DND-41 (cell line): ENCODE measurements around the gene USP10.

Source experiments
- ATAC-seq: fragments of 200-7000 bp; cut with Tn5 transposase; 3 replicates; pipeline ENCODE4 v1.9.1; 2021; ENCODE audit warnings: low read depth; ENCODE audit not compliant: insufficient read depth
- DNase-seq: peaks from one replicate; pipeline ENCODE4 v3.0.0-alpha.2; 2020
- H2AFZ ChIP-seq: 2 replicates; pipeline ENCODE4 v1.6.0; 2012; ENCODE audit warnings: low read depth, low read length
- H3K27ac ChIP-seq: 2 replicates; pipeline ENCODE4 v1.5.1; 2012; ENCODE audit warnings: low read length, inconsistent platforms
- H3K27me3 ChIP-seq: fragments of 200-600 bp; sonication (generic); 2 replicates; pipeline ENCODE4 v1.6.0; 2012; ENCODE audit warnings: low read length, mild to moderate bottlenecking, inconsistent platforms; ENCODE audit not compliant: insufficient read depth, poor library complexity
- H3K36me3 ChIP-seq: 2 replicates; pipeline ENCODE4 v1.5.1; 2012; ENCODE audit warnings: low read length, inconsistent platforms; ENCODE audit not compliant: insufficient read depth
- H3K4me1 ChIP-seq: 2 replicates; pipeline ENCODE4 v1.5.1; 2012; ENCODE audit warnings: mild to moderate bottlenecking, low read length; ENCODE audit not compliant: insufficient read depth
- H3K4me2 ChIP-seq: 2 replicates; pipeline ENCODE4 v1.6.0; 2012; ENCODE audit warnings: mild to moderate bottlenecking, moderate library complexity, low read length, inconsistent platforms; ENCODE audit not compliant: insufficient read depth
- H3K4me3 ChIP-seq, 2 experiments: fragments of 200-600 bp in 1 of 2; shearing (Covaris generic) in 1 of 2; 2 replicates each; pipeline ENCODE4 v1.5.1; 2012 to 2016; ENCODE audit warnings: inconsistent platforms in 2 of 2, low read length in 2 of 2, mild to moderate bottlenecking in 2 of 2, low read depth in 1 of 2, moderate library complexity in 1 of 2
- H3K79me2 ChIP-seq: 2 replicates; pipeline ENCODE4 v1.6.0; 2012; ENCODE audit warnings: low read length, inconsistent platforms; ENCODE audit not compliant: insufficient read depth
- H3K9ac ChIP-seq: 2 replicates; pipeline ENCODE4 v1.6.0; 2012; ENCODE audit warnings: low read depth, mild to moderate bottlenecking, inconsistent platforms, low read length, moderate library complexity
- H3K9me3 ChIP-seq: 2 replicates; pipeline ENCODE4 v1.5.1; 2012; ENCODE audit warnings: low read length, moderate library complexity, mild to moderate bottlenecking, inconsistent platforms; ENCODE audit not compliant: insufficient read depth, severe bottlenecking
- H4K20me1 ChIP-seq: 2 replicates; pipeline ENCODE4 v1.6.0; 2012; ENCODE audit warnings: low read length; ENCODE audit not compliant: insufficient read depth
- EZH2 ChIP-seq: IDR thresholded peaks from 3 replicates; pipeline ENCODE4 v1.6.1; 2012; ENCODE audit warnings: borderline replicate concordance, low read depth, mild to moderate bottlenecking, moderate library complexity, low read length, inconsistent platforms; ENCODE audit not compliant: severe bottlenecking
- TF ChIP-seq, protein P1 (sequence below): IDR thresholded peaks from 2 replicates; pipeline ENCODE4 v1.5.1; 2012; ENCODE audit warnings: borderline replicate concordance, low read length, moderate library complexity, mild to moderate bottlenecking; ENCODE audit not compliant: poor library complexity, severe bottlenecking; ENCODE audit errors: extremely low read depth

Gene USP10

DNA sequence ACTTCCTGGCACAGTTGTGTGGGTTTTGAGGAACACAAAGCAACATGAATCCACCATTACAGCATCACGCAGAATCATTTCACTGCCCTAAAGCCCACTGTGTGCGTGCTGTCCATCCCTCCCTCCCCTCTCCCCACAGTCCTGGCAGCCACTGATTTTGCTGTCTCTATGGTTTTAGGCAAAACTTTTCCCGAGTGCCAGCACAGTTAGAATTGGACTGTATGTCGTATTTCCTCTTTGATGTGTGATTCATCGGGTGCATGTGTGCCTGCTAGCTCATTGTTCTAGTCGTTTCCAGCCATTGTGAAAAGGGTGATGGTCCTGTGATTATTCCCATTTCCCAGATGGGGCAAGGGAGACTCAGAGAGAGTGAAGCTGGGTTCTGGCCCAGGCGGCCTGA, 38.8 kb upstream of the USP10 start:
- H3K4me1 ChIP-seq = 0 out of 2 replicates have a peak, but pooled peaks cover 2% of the 10 kb centered on the region
- ATAC-seq (no peak), DNase-seq (no peak)
- H3K27ac ChIP-seq = no peak overlapping the region
- TF ChIP-seq EZH2 = no peak
- TF ChIP-seq, protein P1, sequence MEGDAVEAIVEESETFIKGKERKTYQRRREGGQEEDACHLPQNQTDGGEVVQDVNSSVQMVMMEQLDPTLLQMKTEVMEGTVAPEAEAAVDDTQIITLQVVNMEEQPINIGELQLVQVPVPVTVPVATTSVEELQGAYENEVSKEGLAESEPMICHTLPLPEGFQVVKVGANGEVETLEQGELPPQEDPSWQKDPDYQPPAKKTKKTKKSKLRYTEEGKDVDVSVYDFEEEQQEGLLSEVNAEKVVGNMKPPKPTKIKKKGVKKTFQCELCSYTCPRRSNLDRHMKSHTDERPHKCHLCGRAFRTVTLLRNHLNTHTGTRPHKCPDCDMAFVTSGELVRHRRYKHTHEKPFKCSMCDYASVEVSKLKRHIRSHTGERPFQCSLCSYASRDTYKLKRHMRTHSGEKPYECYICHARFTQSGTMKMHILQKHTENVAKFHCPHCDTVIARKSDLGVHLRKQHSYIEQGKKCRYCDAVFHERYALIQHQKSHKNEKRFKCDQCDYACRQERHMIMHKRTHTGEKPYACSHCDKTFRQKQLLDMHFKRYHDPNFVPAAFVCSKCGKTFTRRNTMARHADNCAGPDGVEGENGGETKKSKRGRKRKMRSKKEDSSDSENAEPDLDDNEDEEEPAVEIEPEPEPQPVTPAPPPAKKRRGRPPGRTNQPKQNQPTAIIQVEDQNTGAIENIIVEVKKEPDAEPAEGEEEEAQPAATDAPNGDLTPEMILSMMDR = no peak
- H3K9me3 ChIP-seq = no peaks in the 10 kb centered on the region
- H2AFZ ChIP-seq = no peak overlapping the region
- H3K4me3 ChIP-seq = no peak overlapping the region
- peaks cover 80% of the 10 kb centered on the region for H3K36me3 ChIP-seq
- H3K27me3 ChIP-seq = no peaks in the 10 kb centered on the region
- H3K4me2 ChIP-seq = no peak overlapping the region
- no peaks in the 10 kb centered on the region for H3K79me2 ChIP-seq
- peaks cover 3% of the 10 kb centered on the region for H4K20me1 ChIP-seq
- no peak overlapping the region for H3K9ac ChIP-seq

DNA sequence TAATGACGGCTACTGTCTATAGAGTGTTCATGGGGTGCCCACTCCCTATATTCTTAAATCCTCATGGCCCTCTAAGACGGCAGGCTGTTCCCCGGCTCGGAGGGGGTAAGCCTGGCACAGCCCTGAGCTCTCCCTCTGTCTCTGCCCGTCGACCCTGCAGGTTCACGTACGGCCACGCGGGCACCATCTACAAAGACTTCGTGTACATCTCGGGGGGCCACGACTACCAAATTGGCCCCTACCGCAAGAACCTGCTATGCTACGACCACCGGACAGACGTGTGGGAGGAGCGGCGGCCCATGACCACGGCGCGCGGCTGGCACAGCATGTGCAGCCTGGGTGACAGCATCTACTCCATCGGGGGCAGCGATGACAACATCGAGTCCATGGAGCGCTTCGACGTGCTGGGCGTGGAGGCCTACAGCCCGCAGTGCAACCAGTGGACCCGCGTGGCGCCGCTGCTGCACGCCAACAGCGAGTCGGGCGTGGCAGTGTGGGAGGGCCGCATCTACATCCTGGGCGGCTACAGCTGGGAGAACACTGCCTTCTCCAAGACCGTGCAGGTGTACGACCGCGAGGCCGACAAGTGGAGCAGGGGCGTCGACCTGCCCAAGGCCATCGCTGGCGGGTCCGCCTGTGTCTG, 38.3 kb upstream of the USP10 start:
- ATAC-seq (no peak), DNase-seq (no peak)
- Histone ChIP-seq H3K27ac (no peak overlapping the region), H3K36me3 (peaks cover 80% of the 10 kb centered on the region), H3K9ac (no peak overlapping the region), H3K27me3 (no peaks in the 10 kb centered on the region), H3K4me3 (no peak overlapping the region), H3K4me1 (no peaks in the 10 kb centered on the region), H4K20me1 (peaks cover 3% of the 10 kb centered on the region), H3K9me3 (no peaks in the 10 kb centered on the region), H3K79me2 (no peaks in the 10 kb centered on the region), H3K4me2 (no peak overlapping the region), H2AFZ (no peak overlapping the region)
- TF ChIP-seq, protein P1 = no peak
- no peak for TF ChIP-seq EZH2

DNA sequence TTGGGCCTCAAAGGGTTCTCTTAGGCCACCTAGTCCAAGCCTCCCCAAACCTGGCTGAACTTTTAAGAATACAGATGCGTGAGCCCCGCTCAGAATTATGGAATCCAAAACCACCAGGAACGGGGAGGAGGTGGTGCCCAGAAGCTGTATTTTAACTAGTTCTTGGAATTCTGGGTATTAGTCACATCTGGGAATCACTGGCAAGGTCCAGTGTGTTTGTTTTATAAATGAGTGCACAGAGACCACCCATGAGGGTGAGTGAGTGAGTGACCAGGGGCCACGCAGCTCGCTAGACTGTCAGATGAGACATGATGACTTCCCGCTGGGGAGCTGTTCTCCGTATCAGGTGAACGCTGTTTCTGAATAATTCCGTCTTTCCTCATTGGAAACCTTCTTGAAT, 37.3 kb upstream of the USP10 start:
- DNase-seq (no peak), ATAC-seq (no peak)
- Histone ChIP-seq H3K27me3 (no peaks in the 10 kb centered on the region), H3K9ac (no peak overlapping the region), H3K4me2 (no peak overlapping the region), H3K9me3 (no peaks in the 10 kb centered on the region), H3K36me3 (peaks cover 71% of the 10 kb centered on the region), H2AFZ (no peak overlapping the region), H3K4me1 (no peaks in the 10 kb centered on the region), H3K4me3 (no peak overlapping the region), H3K79me2 (no peaks in the 10 kb centered on the region), H4K20me1 (peaks cover 3% of the 10 kb centered on the region), H3K27ac (no peak overlapping the region)
- no peak for TF ChIP-seq EZH2
- TF ChIP-seq, protein P1 = no peak
